ENCODE measurements around the gene FUT7.

FUT7 gene

GRCh38 chr9:137051145-137051724 is 19.3 kb upstream of the FUT7 start:
- no peak for TF ChIP-seq CTCF (IDR thresholded peaks at IDR 0.05; ENCODE audit: low read depth, low read length)

GRCh38 chr9:137050570-137050969 is 18.7 kb upstream of the FUT7 start:
- no peak for TF ChIP-seq CTCF (IDR thresholded peaks at IDR 0.05; ENCODE audit: low read depth, low read length)
- no peak overlapping the region for H3K4me3 ChIP-seq (ENCODE audit: low read depth, low read length)

More at GRCh38 chr9:137051145-137051724, 19.3 kb upstream of the FUT7 start:
- no peak overlapping the region for H3K4me3 ChIP-seq (ENCODE audit: low read depth, low read length)

- TF ChIP-seq CTCF (IDR thresholded peaks at IDR 0.05; ENCODE audit: low read depth, low read length): 0 out of 2 replicates have a peak, but pooled peaks have one; percentile 28
- H3K4me3 ChIP-seq (ENCODE audit: low read depth, low read length): no peak overlapping the region
These were observed 17.9 kb upstream of the FUT7 start for GRCh38 chr9:137049544-137050449.

GRCh38 chr9:137048655-137049543 is 17.0 kb upstream of the FUT7 start:
- no peak overlapping the region for H3K4me3 ChIP-seq (ENCODE audit: low read depth, low read length)
- no peak for TF ChIP-seq CTCF (IDR thresholded peaks at IDR 0.05; ENCODE audit: low read depth, low read length)

GRCh38 chr9:137046088-137046787 is 14.3 kb upstream of the FUT7 start, which contains the start of gene NPDC1:
Gene NPDC1, minus strand, starts transcription at chr9:137046177. Its CDS starts 188 bp downstream, at chr9:137045989.
- peak; percentile 91 for TF ChIP-seq CTCF (IDR thresholded peaks at IDR 0.05; ENCODE audit: low read depth, low read length)
- H3K4me3 ChIP-seq (ENCODE audit: low read depth, low read length): peak within 1 kb of the TSS; percentile 61

- no peak for TF ChIP-seq CTCF (IDR thresholded peaks at IDR 0.05; ENCODE audit: low read depth, low read length)
- peak overlapping the region; percentile 61 for H3K4me3 ChIP-seq (ENCODE audit: low read depth, low read length)
These were observed 13.6 kb upstream of the FUT7 start for GRCh38 chr9:137045294-137046087.

All from WI38 (cell line).